ENCODE data around the gene SCN4B.

GRCh38 chr11:118143661-118144185, 8.9 kb downstream of the SCN4B start:
- TF ChIP-seq CTCF (IDR thresholded peaks at IDR 0.05) (no peak), POLR2A (IDR thresholded peaks at IDR 0.05) (no peak)
